Measurements from ENCODE around the gene ATL1.
"Not testable (repeated sequence)": the region's sequence is repeated elsewhere in the genome, so short reads cannot be mapped to it uniquely, and the experiment has no call there.

Gene ATL1

DNA sequence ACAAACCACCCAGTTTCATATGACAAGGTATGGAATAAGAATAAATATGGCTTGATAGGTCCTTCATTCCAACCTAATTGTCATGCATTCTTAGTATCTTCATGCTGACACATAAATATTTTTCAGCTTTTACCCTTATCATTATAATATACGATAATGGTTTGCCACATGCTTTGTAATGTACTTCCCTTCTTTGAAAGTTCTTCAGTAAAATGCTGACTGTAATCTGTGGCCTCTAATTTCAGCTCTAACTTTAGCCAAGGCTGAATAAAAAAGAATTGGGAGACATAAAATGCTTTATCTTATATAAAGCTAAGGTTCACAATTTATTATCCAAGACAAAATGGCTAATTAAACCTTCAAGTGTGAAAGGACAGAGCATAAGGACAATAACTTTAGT lies 24.9 kb upstream of the ATL1 start:
- no peak for DNase-seq (ENCODE audit: low read depth)

- DNase-seq (ENCODE audit: low read depth) = not testable (repeated sequence)
Measured at GRCh38 chr14:50538034-50538433, 21.9 kb upstream of the ATL1 start.

- no peak for DNase-seq (ENCODE audit: low read depth)
Measured at GRCh38 chr14:50539051-50539450, 20.9 kb upstream of the ATL1 start.

DNA sequence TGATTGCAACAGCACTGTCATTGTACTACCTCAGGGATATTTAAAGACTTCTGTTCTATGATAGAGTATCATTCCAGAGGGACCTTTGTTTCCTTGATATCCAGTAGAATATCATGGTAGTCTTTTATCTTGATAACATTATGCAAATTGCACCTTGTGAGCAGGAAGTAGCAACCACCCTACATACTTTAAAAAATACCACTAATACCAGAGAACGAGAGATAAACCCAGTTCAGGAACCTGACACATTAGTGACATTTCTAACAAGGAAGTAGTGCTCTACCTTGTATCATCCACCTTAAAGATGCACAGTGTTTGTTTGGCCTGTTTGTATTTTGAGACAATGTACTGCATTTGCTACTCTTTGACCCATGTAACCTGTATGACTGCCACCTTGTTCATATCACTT lies 18.8 kb upstream of the ATL1 start:
- DNase-seq (ENCODE audit: low read depth) = no peak

- DNase-seq (ENCODE audit: low read depth) = no peak
Measured at GRCh38 chr14:50542941-50543418, 17.0 kb upstream of the ATL1 start.

DNA sequence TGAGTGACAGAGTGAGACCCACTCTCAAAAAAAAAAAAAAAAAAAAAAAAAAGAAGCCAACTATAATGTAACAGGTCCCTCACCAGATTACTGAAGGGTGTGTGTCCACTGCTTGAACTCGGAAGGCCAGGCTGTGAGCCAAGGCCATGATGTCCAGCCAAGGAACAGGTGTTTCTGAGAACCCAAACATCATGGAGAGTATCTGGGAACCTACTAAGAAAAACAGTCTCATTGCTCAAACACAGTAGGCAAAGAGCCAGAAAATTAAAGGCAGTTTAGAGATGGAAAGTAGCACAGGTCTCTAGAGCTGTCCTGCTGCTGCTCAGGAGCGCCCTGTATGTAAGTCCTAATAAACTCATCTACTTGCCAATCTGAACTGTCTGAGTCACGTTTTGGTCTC lies 15.0 kb upstream of the ATL1 start:
- DNase-seq (ENCODE audit: low read depth) = no peak

DNA sequence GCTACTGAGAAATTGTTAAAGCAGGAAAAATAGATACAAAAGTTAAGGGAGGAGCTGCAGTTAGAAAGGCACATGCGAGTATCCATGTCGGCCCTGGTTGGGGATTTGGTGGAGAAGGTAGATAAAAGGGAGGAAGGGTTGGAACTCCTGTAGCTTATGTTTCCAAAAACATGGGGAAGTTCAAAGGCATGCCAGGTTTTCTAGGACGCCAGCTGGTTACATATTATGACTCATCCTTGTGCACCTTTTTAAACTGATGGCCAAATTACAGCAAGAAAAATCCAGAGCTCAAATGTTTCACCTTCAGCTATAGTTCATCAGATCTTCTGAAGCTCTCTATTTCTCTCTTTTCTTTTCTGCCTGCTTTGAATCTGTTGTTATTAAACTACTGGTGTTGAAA lies 14.3 kb upstream of the ATL1 start:
- no peak for DNase-seq (ENCODE audit: low read depth)

DNA sequence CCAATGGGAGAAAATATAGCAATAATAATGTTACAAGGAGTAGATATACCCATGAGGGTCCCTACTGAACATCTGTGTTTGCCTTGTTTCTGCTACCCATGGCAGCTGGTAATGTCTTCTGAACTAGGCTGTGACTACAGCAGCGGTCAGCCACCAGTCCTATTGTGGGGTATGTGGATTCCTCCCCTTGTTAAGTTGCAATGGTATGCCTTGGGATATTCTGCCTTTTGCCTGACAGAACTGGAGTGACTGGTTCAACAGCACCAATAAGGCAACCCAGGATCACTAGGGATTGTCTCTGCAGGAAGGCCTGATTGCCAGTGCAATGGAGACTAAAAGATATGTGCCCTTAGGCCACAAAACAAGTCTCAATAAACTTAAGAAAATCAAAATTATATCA lies 9.7 kb upstream of the ATL1 start:
- no peak for DNase-seq (ENCODE audit: low read depth)

DNA sequence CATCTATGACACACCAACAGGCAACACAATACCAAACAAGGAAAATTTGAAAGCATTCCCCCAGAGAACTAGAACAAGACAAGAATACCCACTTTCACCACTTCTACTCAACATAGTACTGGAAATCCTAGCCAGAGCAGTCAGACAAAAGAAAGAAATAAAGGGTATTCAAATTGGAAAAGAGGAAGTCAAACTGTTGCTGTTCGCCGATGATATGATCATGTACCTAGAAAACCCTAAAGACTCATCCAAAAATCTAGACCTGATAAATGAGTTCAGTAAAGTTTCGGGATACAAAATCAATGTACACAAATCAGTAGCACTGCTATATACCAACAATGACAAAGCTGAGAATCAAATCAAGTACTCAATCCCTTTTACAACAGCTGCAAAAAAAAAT lies 8.1 kb upstream of the ATL1 start:
- no peak for DNase-seq (ENCODE audit: low read depth)

DNA sequence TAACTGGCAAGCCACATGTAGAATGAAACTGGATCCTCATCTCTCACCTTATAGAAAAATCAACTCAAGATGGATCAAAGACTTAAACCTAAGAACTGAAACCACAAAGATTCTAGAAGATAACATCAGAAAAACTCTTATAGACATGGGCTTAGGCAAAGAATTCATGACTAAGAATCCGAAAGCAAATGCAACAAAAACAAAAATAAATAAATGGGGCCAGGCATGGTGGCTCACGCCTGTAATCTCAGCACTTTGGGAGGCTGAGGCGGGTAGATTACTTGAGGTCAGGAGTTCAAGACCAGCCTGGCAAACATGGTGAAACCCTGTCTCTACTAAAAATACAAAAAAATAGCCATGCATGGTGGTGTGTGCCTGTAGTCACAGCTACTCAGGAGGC lies 7.1 kb upstream of the ATL1 start:
- not testable (repeated sequence) for DNase-seq (ENCODE audit: low read depth)

DNA sequence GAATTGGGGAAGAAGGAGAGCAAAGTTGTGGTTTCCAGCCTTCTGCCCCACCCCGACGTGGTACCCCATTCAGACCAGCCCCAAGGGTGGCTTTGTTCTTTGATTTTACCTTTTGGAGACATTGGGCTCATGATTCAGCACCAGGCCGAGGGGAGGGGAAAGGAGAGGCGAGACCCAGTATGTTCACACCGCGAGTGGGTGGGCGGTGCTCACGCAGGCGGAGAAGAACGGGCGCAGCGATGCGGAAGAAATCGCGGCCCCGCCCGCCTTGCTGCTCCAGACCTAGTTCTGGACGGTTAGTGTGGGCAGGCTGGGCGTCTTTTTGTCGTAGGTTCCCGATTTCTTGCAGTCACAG lies 963 bp downstream of the ATL1 start:
- peak; percentile 13 for DNase-seq (ENCODE audit: low read depth)

DNA sequence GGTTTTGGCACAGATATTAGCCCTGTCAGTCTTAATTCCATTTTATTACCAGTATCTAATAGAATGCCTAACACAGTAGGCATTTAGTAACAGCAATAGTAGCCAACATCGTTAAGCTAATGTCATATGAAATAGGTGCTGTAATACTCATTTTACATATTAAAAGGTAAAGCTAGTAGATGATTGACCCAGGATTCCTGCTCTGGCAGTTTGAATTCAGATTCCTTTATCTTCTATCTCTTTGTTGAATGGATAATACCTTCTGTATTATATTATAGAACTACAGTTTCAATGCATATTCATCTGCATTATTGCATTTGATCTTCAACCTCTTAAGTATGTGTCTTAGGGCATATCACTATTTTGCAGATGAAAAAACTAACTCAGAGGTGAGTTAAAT lies 2.9 kb downstream of the ATL1 start:
- no peak for DNase-seq (ENCODE audit: low read depth)

DNA sequence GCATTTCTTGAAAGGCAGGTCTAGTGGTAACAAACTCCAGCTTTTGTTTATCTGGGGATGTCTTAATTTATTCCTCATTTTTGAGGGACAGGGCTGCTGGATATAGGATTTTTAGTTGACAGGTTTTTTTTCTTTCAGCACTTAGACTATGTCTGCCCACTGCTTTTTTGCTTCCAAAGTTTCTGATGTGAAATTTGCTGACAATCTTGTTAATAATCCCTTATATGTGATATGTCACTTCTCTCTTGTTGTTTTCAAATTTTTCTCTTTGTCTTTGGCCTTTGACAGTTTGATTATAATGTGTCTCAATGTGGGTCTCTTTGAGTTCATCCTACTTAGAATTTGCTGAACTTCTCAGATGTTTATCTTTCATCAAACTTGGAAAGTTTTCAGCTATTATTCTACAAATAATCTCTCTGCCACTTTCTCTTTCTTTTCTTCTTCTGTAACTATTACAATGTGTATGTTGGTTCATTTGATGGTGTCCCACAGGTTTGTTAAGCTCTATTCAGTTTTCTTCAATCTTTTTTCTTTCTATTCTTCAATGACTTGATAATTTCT lies 9.8 kb downstream of the ATL1 start:
- no peak for DNase-seq (ENCODE audit: low read depth)

DNA sequence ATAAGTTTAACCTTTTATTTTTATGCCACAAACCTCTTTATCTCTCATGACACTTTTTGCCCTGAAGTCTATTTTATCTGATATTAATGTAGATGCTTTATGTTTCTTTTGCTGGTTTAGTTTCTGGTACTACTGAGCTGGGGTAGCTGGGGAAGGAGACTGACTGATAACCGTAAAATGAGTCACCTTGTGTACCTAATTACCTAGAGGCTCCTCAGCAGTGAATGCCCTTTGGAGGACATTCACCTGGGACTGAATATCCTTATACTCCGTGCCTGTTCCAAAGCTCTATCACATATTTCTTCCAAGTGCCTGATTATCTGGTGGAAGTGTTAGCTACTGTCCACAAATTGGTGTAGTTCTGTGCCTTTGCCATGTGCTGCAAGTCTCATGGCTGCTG lies 13.9 kb downstream of the ATL1 start:
- no peak for DNase-seq (ENCODE audit: low read depth)

DNA sequence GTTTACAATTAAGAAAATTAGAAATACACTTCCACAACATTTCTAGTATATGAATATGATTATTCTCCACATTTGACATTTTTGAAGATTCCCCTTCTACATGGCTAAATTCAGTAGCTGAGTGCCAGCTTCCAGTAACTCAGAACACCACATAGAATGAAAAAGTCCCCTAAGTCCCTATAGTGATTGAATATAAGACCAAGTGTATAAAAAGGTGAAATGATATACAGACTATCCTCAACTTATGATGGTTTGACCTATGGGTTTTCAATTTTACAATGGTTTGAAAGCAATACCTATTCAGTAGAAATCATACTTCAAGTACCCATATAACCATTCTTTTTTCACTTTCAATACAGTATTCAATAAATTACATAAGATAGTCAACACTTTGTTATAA lies 15.8 kb downstream of the ATL1 start:
- no peak for DNase-seq (ENCODE audit: low read depth)

- DNase-seq (ENCODE audit: low read depth) = no peak
Measured at GRCh38 chr14:50577982-50578381, 18.0 kb downstream of the ATL1 start.

- no peak for DNase-seq (ENCODE audit: low read depth)
Measured at GRCh38 chr14:50578433-50578832, 18.5 kb downstream of the ATL1 start.

DNA sequence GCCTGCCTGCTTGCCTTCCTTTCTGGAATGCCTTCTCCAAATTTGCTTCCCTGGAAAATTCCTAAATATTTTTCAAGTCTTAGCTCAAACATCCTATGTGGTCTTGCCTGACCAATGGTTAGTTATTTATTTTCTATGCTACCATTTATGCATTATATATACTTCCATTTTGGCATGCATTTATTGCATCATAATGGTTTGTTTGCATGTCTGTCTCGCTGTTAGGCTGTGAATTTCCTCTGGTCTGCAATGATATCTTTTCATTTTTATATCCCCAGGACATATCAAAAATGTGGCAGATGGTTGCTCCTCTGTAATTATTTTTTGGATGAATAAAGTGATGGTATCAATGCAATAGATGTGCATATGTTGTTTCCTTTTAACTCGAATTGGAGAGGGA lies 30.5 kb downstream of the ATL1 start:
- no peak for DNase-seq (ENCODE audit: low read depth)

DNA sequence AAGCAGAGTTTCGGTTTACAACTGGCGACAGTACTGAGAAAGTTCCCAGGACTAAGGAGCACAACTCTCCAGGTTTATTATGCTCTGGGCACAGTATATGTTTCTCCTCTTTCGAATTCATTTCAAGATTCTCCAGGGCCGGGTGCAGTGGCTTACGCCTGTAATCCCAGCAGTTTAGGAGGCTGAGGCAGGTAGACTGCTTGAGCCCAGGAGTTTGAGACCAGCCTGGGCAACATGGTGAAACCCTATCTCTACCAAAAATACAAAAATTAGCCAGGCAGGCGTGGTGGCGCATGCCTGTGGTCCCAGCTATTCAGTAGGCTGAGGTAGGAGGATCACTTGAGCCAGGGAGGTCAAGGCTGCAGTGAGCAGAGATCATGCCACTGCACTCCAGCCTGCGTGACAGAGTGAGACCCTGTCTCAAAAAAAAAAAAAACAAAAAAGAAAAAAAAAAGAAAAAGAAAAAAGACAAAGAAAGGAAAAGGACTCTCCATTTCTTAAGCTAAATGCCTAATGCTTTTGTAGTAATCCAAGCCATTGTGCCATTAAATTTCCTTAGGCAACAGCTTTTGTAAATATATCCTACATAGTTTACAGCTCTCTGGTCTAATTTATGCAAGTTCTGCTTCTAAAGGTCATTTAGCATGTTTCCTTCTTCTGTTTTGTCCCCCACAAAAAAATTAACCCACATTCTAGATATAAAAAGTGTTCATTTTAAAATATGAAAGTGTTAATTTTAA lies 34.8 kb downstream of the ATL1 start:
- no peak for DNase-seq (ENCODE audit: low read depth)

GRCh38 chr14:50598765-50599164 lies 38.8 kb downstream of the ATL1 start:
- no peak for DNase-seq (ENCODE audit: low read depth)

DNA sequence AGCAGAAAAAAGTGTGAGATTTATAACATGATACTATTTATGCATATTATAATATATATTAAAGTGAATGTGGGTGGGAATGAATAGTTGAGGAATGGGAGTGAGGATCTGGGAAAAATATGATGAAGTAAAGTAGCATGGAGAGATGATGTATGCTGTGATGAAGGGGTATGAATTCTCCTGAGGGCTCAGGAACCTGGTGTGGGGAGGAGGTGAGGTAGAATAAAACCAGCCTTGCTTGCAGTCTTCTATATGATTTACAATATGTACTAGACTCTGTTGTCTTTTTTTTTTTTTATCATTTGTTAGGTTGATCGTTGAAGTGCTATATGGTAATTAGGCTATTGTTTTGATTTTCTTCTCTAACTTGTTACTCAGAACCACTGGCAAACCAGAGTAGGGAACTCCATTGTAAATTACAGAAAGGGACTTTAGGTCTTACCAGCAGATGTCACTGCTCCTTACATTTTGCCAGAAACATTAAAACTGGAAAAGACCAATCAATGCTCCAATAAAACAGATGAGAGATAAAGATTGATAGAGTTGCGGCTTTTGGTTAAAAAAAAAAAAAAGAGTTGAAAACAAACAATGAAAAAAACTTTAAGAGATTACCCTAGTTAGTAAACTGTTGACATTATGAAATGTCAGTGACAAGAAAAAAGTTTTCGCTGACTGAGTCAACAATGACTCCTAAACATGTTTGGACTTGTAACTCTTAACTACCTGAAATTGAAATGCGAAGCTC lies 39.9 kb downstream of the ATL1 start:
- no peak for DNase-seq (ENCODE audit: low read depth)

GRCh38 chr14:50600849-50601248 lies 40.9 kb downstream of the ATL1 start:
- no peak for DNase-seq (ENCODE audit: low read depth)

GRCh38 chr14:50601394-50601793 lies 41.4 kb downstream of the ATL1 start:
- no peak for DNase-seq (ENCODE audit: low read depth)

Measured in stimulated activated CD8-positive, alpha-beta memory T cell treated with anti-CD3 and anti-CD28 coated beads, Interleukin-15, amount 100 ng/mL, for 24 hours (primary cell).